Measurements from ENCODE around the gene USP7. TPM values are rescaled to one million over a fixed set of nuclear protein-coding genes. Genes with fewer than 3 reads are reported as not detected.

Gene USP7
- polyA plus RNA-seq, 3 donors: 2.4 to 31.7 (median 4.1) TPM

GRCh38 chr16:8923199-8923598 is 40.5 kb downstream of the USP7 start:
- Histone ChIP-seq H3K4me1 (ENCODE audit: control insufficient read depth in 1 of 2, insufficient read depth in 2 of 2, low read length in 2 of 2) (no peaks in the 10 kb centered on the region), H3K27ac (ENCODE audit: low read depth in 1 of 2, low read length in 2 of 2) (no peak overlapping the region), H3K79me2 (ENCODE audit: insufficient read depth, low read length) (peaks cover 71% of the 10 kb centered on the region), H3K27me3 (ENCODE audit: control insufficient read depth in 2 of 2, insufficient read depth in 2 of 2, low read length in 2 of 2) (no peaks in the 10 kb centered on the region), H3K4me3 (replicated peaks in 1 of 3; ENCODE audit: low read depth in 2 of 3, low read length in 3 of 3) (no peak overlapping the region), H3K36me3 (replicated peaks in 1 of 2; ENCODE audit: control insufficient read depth in 1 of 2, insufficient read depth in 2 of 2, low read length in 2 of 2) (peaks cover 73 to 96% of the 10 kb centered on the region in 2 donors), H3K9ac (ENCODE audit: insufficient read depth, low read length, poor library complexity, severe bottlenecking) (no peak overlapping the region), H3K9me3 (replicated peaks in 1 of 2; ENCODE audit: control insufficient read depth in 1 of 2, insufficient read depth in 1 of 2, low read length in 2 of 2) (no peaks in the 10 kb centered on the region), H4K20me1 (ENCODE audit: insufficient read depth, low read length) (peaks cover 100% of the 10 kb centered on the region), H3K4me2 (replicated peaks; ENCODE audit: extremely low read depth, low read length, poor library complexity, severe bottlenecking) (no peak overlapping the region), H2AFZ (ENCODE audit: insufficient read depth, low read depth, low read length, poor library complexity, severe bottlenecking) (no peak overlapping the region)
- Mint-ChIP-seq H3K4me1 (peaks cover 2% of the 10 kb centered on the region), H3K4me3 (no peak overlapping the region), H3K27ac (peak overlapping the region in 2 of 7 donors; percentile 15 to 48), H3K36me3 (peaks cover 75 to 89% of the 10 kb centered on the region in 2 donors), H3K27me3 (ENCODE audit: low read depth in 3 of 3) (peaks cover 0 to 3% (median 0%) of the 10 kb centered on the region in 3 donors), H3K9me3 (no peaks in the 10 kb centered on the region)
- DNase-seq: no peak
- 93% methylated on average over 10 of the region's 11 CpGs for WGBS (ENCODE audit: insufficient coverage)
- TF ChIP-seq, protein P1, sequence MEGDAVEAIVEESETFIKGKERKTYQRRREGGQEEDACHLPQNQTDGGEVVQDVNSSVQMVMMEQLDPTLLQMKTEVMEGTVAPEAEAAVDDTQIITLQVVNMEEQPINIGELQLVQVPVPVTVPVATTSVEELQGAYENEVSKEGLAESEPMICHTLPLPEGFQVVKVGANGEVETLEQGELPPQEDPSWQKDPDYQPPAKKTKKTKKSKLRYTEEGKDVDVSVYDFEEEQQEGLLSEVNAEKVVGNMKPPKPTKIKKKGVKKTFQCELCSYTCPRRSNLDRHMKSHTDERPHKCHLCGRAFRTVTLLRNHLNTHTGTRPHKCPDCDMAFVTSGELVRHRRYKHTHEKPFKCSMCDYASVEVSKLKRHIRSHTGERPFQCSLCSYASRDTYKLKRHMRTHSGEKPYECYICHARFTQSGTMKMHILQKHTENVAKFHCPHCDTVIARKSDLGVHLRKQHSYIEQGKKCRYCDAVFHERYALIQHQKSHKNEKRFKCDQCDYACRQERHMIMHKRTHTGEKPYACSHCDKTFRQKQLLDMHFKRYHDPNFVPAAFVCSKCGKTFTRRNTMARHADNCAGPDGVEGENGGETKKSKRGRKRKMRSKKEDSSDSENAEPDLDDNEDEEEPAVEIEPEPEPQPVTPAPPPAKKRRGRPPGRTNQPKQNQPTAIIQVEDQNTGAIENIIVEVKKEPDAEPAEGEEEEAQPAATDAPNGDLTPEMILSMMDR (IDR thresholded peaks at IDR 0.05): no peak
- intact Hi-C loops (cut with micrococcal nuclease): no loop called here

- peaks cover 81 to 89% of the 10 kb centered on the region in 2 donors for H3K36me3 Mint-ChIP-seq
- DNase-seq: no peak
Observed at GRCh38 chr16:8921347-8921984, 42.2 kb downstream of the USP7 start.

More at GRCh38 chr16:8921347-8921984, 42.2 kb downstream of the USP7 start:
- intact Hi-C loops (cut with micrococcal nuclease): no loop called here
- Histone ChIP-seq H3K9ac (ENCODE audit: insufficient read depth, low read length, poor library complexity, severe bottlenecking) (no peak overlapping the region), H3K79me2 (ENCODE audit: insufficient read depth, low read length) (peaks cover 54% of the 10 kb centered on the region), H3K4me1 (ENCODE audit: control insufficient read depth in 1 of 2, insufficient read depth in 2 of 2, low read length in 2 of 2) (no peaks in the 10 kb centered on the region), H3K27me3 (ENCODE audit: control insufficient read depth in 2 of 2, insufficient read depth in 2 of 2, low read length in 2 of 2) (no peaks in the 10 kb centered on the region), H3K4me3 (replicated peaks in 1 of 3; ENCODE audit: low read depth in 2 of 3, low read length in 3 of 3) (no peak overlapping the region), H4K20me1 (ENCODE audit: insufficient read depth, low read length) (peaks cover 97% of the 10 kb centered on the region), H2AFZ (ENCODE audit: insufficient read depth, low read depth, low read length, poor library complexity, severe bottlenecking) (no peak overlapping the region), H3K9me3 (replicated peaks in 1 of 2; ENCODE audit: control insufficient read depth in 1 of 2, insufficient read depth in 1 of 2, low read length in 2 of 2) (no peaks in the 10 kb centered on the region), H3K4me2 (replicated peaks; ENCODE audit: extremely low read depth, low read length, poor library complexity, severe bottlenecking) (no peak overlapping the region), H3K36me3 (replicated peaks in 1 of 2; ENCODE audit: control insufficient read depth in 1 of 2, insufficient read depth in 2 of 2, low read length in 2 of 2) (peaks cover 78 to 96% of the 10 kb centered on the region in 2 donors), H3K27ac (ENCODE audit: low read depth in 1 of 2, low read length in 2 of 2) (no peak overlapping the region)
- Mint-ChIP-seq H3K27me3 (ENCODE audit: low read depth in 3 of 3) (peaks cover 0 to 3% (median 0%) of the 10 kb centered on the region in 3 donors), H3K9me3 (no peaks in the 10 kb centered on the region), H3K27ac (peak overlapping the region in 1 of 7 donors; percentile 32), H3K4me1 (peaks cover 2% of the 10 kb centered on the region), H3K4me3 (no peak overlapping the region)
- 100% methylated on average over 4 of the region's 10 CpGs for WGBS (ENCODE audit: insufficient coverage)
- TF ChIP-seq, protein P1 (IDR thresholded peaks at IDR 0.05): no peak
